A549 treated with GW870086 at 1 μM for 4 hours (cell line): ENCODE results near the gene CYFIP1. TPM values are rescaled to one million over a fixed set of nuclear protein-coding genes. Genes with fewer than 3 reads are reported as not detected.

Experiments used
- total RNA-seq: library from RNA; stranded (reverse); fragments of 200-300 nt; extraction: Qiagen RNA extraction; gene quantifications from 5 replicates; pipeline ENCODE4 v1.2.3, GENCODE V29; 2022; ENCODE audit warnings: low read depth

The CYFIP1 gene
- total RNA-seq, result 70.9 to 87.4 TPM (median 79.6 TPM) in 5 replicates

GRCh38 chr15:22980189-22981050 is at the start of gene CYFIP1:
Gene CYFIP1 (minus strand): TSS chr15:22980368. CDS start chr15:22947285, 33,083 bp downstream.

GRCh38 chr15:22838292-22839042 is 141.7 kb downstream of the CYFIP1 start, which contains the start of gene NIPA2:
Gene NIPA2 (plus strand): TSS chr15:22838666. CDS start chr15:22851732, 13,066 bp downstream.

Other genes with a start within 250 kb of the CYFIP1 start
- gene NIPA1, start 193.7 kb downstream of the CYFIP1 start, total RNA-seq, result 20.6 to 25.6 TPM (median 22.6 TPM) in 5 replicates
- 99.9 to 118 TPM (median 109 TPM) in 5 replicates for gene NIPA2, start 141.7 kb downstream of the CYFIP1 start, total RNA-seq
- gene TUBGCP5, start 59.2 kb upstream of the CYFIP1 start, total RNA-seq, result 21.6 to 28.1 TPM (median 25.8 TPM) in 5 replicates
- 0.05 TPM in 1 of 5 replicates, not detected in the others for gene GOLGA6L1, start 156.5 kb upstream of the CYFIP1 start, total RNA-seq